Motor neuron (in vitro differentiated cells): ENCODE data around the gene JUN. TPM values are rescaled to one million over a fixed set of nuclear protein-coding genes. Genes with fewer than 3 reads are reported as not detected.
"Not testable (repeated sequence)": the region's sequence is repeated elsewhere in the genome, so short reads cannot be mapped to it uniquely, and the experiment has no call there.

Experiments used
- ATAC-seq, 8 experiments: fragments of 200-7000 bp; cut with Tn5 transposase; replicated peaks in 6 of 8; 2 replicates each; pipeline ENCODE4 v1.8.0; 2021; ENCODE audit warnings: mild to moderate bottlenecking in 8 of 8, moderate library complexity in 8 of 8
- H3K27ac ChIP-seq, 2 donors: fragments of 250-450 bp; sonication (Bioruptor Pico); 2 replicates each; pipeline ENCODE4 v1.9.0; 2021; ENCODE audit warnings: antibody characterized with exemption in 2 of 2, mild to moderate bottlenecking in 2 of 2, moderate library complexity in 1 of 2
- H3K4me1 ChIP-seq, 2 donors: fragments of 250-450 bp; sonication (Bioruptor Pico); replicated peaks in 1 of 2; 2 replicates each; pipeline ENCODE4 v1.6.1; 2021; ENCODE audit warnings: antibody characterized with exemption in 2 of 2, mild to moderate bottlenecking in 2 of 2, moderate library complexity in 1 of 2
- H3K4me3 ChIP-seq, 5 donors: fragments of 250-450 bp; sonication (Bioruptor Pico); 2 replicates each; pipeline ENCODE4 v1.9.0; 2021; ENCODE audit warnings: antibody characterized with exemption in 5 of 5, mild to moderate bottlenecking in 5 of 5, moderate library complexity in 4 of 5
- WGBS, 10 experiments: fragments of 450-650 bp; shearing (Covaris generic); methylation state at CpG; one replicate each; pipeline ENCODE4 v1.0.0; 2022; 5-methylcytosine and 5-hydroxymethylcytosine counted together
- in situ Hi-C, 9 experiments: fragments of 400-800 bp; cut with MboI; loops; one replicate each; pipeline ENCODE4 v1.15.0; 2021; ENCODE audit warnings: low sequenced_read_pairs in 9 of 9, low pct_unique_long_range_greater_than_20kb in 2 of 9; ENCODE audit not compliant: unreplicated experiment in 9 of 9
- total RNA-seq, 8 experiments: library from RNA; unstranded; fragments of 300-600 nt; gene quantifications; 2 replicates each; pipeline versions ENCODE4 v1.2.3 to v1.2.4, GENCODE V29; 2022

Gene JUN
- total RNA-seq, 8 experiments from 2014 or later: 17.0 to 165 (median 66.9) TPM

DNA sequence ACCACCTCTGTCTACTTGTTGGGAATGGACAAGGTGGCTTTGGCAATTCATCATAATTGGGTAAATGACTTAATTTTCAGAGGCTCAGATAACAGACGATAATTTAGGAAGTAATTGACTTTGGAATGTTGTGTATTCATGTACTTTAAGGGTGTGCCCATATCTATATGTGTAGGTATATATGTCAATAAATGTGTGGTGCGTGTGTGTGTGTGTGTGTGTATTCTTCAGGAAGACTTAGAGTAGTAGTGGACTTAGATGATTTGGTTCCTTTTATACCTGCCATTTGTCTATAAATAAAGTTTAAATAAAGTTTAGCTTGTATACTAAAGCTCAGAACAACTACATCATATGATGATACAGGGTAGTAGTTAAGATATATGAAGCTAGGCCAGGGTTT, 20.0 kb upstream of the JUN start:
- H3K27ac ChIP-seq: no peak overlapping the region
- peaks cover 3 to 4% of the 10 kb centered on the region in 2 donors for H3K4me1 ChIP-seq
- in situ Hi-C loops: no loop called here
- H3K4me3 ChIP-seq: no peak overlapping the region
- no peak for ATAC-seq
- 81 to 100% (median 89%) methylated on average over 1 to 2 of the region's 2 CpGs; no CpG with 5 or more reads in 3 of the 10 experiments for WGBS, 10 experiments

DNA sequence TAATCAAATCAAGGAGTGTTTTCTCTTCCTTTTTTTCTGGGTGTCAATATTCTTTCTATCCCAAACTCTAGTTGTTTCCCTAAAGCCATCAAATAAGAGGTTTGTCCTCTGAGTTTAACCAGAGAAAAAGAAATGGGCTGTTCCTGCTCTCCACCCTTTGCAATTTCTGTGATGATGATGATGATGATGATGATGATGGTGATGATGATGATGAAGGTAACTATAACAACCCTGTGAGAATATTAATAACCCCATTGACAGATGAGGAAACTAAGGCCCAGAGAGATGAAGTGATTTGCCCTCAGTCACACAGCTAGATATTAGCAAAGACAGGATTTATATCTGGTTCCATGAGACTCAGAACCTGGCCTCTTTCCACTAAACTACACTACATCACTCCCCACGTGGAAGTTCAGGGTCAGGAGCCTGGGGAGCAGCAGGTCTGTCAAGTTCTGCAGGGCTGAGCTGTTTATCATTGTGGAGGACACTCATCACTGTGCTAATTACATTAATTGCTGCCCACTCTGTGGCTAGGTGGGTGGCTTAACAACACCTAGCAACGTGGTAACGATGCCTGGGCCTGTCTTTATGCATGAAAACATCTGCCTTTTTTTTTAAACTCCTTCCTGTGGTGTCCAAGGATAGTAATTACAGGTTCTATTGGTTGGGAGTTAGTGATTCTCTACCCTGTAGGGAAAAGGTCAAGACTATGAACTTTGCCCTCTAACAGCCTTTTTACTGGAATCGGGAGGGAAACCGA, 19.0 kb upstream of the JUN start:
- Histone ChIP-seq H3K4me1 (peaks cover 4 to 7% of the 10 kb centered on the region in 2 donors), H3K27ac (no peak overlapping the region), H3K4me3 (no peak overlapping the region)
- no peak for ATAC-seq
- in situ Hi-C loops: no loop called here
- WGBS, 10 experiments: 45 to 90% (median 62%) methylated on average over 2 to 5 of the region's 5 CpGs; no CpG with 5 or more reads in 3 of the 10 experiments

DNA sequence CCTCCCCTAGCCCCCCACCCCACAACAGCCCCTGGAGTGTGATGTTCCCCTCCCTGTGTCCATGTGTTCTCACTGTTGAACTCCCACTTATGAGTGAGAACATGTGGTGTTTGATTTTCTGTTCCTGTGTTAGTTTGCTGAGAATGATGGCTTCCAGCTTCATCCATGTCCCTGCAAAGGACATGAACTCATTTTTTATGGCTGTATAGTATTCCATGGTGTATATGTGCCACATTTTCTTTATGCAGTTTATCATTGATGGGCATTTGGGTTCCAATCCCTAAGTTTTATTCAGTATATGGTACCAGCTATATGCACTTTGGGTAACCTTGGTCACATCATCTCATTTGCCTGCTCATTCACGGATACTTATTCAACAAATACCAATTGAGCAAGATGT, 17.4 kb upstream of the JUN start:
- H3K27ac ChIP-seq, H3K4me1 ChIP-seq, H3K4me3 ChIP-seq, in situ Hi-C loops, ATAC-seq: not testable (repeated sequence)
- WGBS, 10 experiments: 100% methylated on average over 1 of the region's 1 CpG; no CpG with 5 or more reads in 6 of the 10 experiments

DNA sequence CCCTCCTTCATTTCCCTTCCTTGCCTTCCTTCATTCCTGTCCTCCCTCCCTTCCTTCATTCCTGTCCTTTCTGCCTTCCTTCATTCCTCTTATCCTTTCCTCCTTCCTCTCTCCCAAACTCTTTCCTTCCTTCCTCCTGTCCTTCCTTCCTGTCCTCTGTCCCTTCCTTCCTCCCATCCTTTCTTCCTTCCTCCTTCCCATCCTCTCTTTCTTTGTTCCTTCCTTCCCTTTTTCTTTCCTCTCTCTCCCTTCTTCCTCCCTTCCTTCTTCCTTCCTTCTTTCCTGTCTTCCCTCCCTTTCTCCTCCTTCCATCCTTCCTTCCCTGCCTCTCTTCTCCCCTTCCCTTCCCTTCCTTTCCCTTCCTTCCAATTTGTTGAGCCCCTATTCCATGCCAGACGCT, 15.8 kb upstream of the JUN start:
- 29 to 88% (median 49%) methylated on average over 1 of the region's 1 CpG; no CpG with 5 or more reads in 1 of the 10 experiments for WGBS, 10 experiments
- Histone ChIP-seq H3K4me3 (no peak overlapping the region), H3K4me1 (peaks cover 4 to 7% of the 10 kb centered on the region in 2 donors), H3K27ac (no peak overlapping the region)
- no peak for ATAC-seq
- in situ Hi-C loops: loop anchor here in 3 of 9 experiments (25.0 kb wide), 3 partner anchors 238 to 888 kb away; partner anchors contain the start of gene FGGY (in 1 of the 3)

DNA sequence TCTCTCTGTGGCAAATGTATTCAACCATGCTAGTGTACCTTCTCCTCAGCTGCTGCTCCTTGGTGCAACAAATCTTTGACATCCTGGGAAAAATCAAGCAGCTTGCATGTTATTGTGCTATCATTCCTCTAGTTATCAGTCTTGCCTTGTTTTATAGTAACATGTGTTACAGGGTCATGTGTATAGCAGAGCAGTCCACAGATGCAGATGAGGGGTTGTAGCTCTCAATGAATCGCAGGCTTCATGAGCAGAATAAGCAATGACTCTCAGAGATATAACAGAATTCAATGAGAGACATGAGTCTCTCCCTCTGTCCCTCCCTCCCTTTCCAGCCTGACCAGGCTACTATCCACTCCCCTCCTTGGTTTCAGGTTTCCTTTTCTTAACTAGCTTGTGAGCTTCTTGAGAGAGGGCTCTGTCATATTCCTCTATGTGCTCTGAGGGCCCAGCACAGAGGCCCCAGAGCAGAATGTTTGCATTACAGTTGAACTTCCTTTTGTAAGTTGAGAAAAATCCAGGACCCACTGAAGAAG, 15.1 kb upstream of the JUN start:
- 17 to 100% (median 69%) methylated on average over 1 of the region's 1 CpG; no CpG with 5 or more reads in 3 of the 10 experiments for WGBS, 10 experiments
- Histone ChIP-seq H3K4me1 (peaks cover 4 to 7% of the 10 kb centered on the region in 2 donors), H3K4me3 (no peak overlapping the region), H3K27ac (no peak overlapping the region)
- peak; percentile 19 to 84 (median 70) for ATAC-seq
- in situ Hi-C loops: loop anchor here in 3 of 9 experiments (25.0 kb wide), 3 partner anchors 238 to 888 kb away; partner anchors contain the start of gene FGGY (in 1 of the 3)

DNA sequence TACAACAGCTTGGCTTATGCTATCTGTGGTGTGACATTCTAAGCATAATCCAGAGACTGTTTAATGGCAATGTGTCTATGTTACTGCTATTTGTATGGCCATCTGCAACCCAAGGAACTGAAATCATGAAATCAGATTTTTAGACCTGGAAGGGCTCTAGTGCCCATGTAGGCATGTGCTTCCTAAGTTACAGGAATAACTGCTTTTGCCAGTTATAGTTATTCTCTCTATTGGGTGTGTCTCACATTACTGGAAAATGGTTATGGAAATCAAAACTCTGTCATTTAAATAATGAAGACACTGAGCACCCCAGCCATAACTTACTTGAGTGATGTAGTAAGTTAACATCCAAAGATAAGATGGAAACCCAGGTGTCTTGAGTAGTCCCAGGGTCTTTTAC, 12.6 kb upstream of the JUN start:
- Histone ChIP-seq H3K4me1 (peaks cover 4 to 7% of the 10 kb centered on the region in 2 donors), H3K27ac (no peak overlapping the region), H3K4me3 (no peak overlapping the region)
- peak in 3 of 8 experiments; percentile 55 to 91 (median 84) for ATAC-seq
- in situ Hi-C loops: loop anchor here in 3 of 9 experiments (25.0 kb wide), 3 partner anchors 241 to 891 kb away; partner anchors contain the start of gene FGGY (in 1 of the 3)

DNA sequence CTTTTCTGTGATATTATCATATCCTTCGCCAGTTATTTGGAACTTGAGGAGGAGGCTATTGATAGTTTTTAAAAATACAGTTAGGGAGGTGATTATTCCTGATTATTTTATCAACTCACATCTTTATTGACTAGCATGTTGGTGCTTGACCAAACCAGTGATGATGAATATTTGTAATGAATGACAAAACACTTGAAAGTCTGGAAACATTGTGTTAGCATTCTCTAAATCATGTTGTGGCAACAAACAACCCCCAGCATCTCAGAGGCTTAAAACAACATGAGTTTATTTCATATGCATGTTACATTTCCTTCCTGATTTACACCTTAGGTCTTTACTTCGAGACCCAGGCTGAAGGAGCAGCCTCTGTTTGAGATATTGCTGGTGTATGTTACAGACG, 10.7 kb upstream of the JUN start:
- WGBS, 10 experiments: 50 to 100% (median 86%) methylated on average over 1 to 3 of the region's 3 CpGs; no CpG with 5 or more reads in 2 of the 10 experiments
- Histone ChIP-seq H3K4me3 (no peak overlapping the region), H3K4me1 (peaks cover 4 to 7% of the 10 kb centered on the region in 2 donors), H3K27ac (no peak overlapping the region)
- no peak for ATAC-seq
- in situ Hi-C loops: loop anchor here in 3 of 9 experiments (25.0 kb wide), 3 partner anchors 243 to 893 kb away; partner anchors contain the start of gene FGGY (in 1 of the 3)

DNA sequence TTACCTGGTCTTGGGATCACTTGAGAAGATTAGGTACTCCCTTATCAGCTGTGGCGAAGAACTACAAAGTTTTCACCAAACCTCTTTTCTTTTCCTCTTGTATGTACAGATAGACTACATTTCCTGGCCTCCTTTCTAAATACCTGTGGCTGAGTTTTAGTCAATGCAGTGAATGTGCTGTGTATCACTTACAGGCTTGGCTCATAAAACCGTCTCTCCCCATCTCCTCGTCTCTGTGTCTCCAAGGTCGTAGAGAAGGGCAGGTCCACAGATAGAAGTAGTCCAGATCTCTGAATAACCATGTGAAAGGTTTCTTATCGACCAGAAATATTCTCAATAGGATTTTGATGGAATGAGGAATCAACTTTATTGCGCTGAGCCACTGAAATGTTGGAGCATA, 9.0 kb upstream of the JUN start:
- in situ Hi-C loops: loop anchor here in 3 of 9 experiments (25.0 kb wide), 3 partner anchors 244 to 894 kb away; partner anchors contain the start of gene FGGY (in 1 of the 3)
- no peak overlapping the region for H3K27ac ChIP-seq
- 0 to 93% (median 76%) methylated on average over 1 to 6 of the region's 6 CpGs for WGBS, 10 experiments
- no peaks in the 10 kb centered on the region for H3K4me1 ChIP-seq
- no peak for ATAC-seq
- H3K4me3 ChIP-seq: no peak overlapping the region

DNA sequence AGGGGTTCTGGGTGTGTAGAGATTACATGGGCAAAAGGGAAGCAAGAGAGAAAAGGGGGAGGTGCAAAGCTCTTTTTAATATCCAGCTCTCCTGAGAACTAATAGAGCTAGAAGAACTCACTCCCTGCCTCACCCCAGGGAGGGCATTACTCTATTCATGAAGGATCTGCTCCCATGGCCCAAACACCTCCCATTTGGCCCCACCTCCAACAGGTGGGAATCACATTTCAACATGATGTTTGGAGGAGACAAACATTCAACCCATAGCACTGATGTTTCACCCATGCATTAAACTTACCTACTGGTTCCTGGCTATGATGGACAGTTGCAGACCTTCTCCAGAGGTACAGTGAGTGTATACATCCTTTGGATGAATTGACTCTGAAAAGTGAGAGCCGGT, 7.3 kb upstream of the JUN start:
- Histone ChIP-seq H3K4me3 (no peak overlapping the region), H3K4me1 (no peaks in the 10 kb centered on the region), H3K27ac (no peak overlapping the region)
- in situ Hi-C loops: loop anchor here in 3 of 9 experiments (25.0 kb wide), 3 partner anchors 246 to 896 kb away; partner anchors contain the start of gene FGGY (in 1 of the 3)
- WGBS, 10 experiments: 67 to 100% (median 88%) methylated on average over 1 of the region's 1 CpG; no CpG with 5 or more reads in 3 of the 10 experiments
- peak in 1 of 8 experiments; percentile 15 for ATAC-seq

DNA sequence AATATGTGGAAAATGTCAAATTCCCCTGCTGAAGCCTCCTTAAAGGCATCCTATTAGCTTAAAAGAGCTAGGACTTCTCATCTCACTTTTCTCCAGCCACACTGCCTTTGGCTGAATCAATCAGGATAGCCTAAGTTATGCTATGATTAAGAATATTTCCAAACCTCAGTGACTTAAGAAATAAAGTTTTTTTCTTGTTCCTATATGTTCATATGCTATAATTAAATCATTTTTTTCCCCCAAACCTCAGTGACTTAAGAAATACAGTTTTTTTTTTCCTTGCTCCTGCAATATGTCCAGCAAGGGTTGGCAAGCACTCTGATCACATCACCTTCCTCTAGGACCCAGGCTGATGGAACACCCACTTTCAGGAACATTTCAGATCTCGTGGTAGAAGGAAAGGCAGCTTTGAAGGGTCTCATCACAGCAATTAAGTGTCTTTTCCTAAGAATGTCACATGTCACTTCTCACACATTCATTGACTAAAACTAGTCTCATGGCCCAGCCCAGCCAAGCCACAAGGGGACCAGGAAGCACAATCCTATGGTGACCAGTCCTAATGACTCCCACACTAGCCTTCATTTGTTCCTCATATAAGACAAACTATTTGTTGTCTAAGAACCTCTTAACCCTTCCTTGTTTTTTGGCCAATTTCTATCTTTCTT, 6.3 kb upstream of the JUN start:
- Histone ChIP-seq H3K27ac (no peak overlapping the region), H3K4me3 (no peak overlapping the region), H3K4me1 (peaks cover 0 to 5% of the 10 kb centered on the region in 2 donors)
- in situ Hi-C loops: loop anchor here in 3 of 9 experiments (25.0 kb wide), 3 partner anchors 247 to 897 kb away; partner anchors contain the start of gene FGGY (in 1 of the 3)
- 47 to 100% (median 56%) methylated on average over 1 of the region's 1 CpG; no CpG with 5 or more reads in 5 of the 10 experiments for WGBS, 10 experiments
- ATAC-seq: no peak

DNA sequence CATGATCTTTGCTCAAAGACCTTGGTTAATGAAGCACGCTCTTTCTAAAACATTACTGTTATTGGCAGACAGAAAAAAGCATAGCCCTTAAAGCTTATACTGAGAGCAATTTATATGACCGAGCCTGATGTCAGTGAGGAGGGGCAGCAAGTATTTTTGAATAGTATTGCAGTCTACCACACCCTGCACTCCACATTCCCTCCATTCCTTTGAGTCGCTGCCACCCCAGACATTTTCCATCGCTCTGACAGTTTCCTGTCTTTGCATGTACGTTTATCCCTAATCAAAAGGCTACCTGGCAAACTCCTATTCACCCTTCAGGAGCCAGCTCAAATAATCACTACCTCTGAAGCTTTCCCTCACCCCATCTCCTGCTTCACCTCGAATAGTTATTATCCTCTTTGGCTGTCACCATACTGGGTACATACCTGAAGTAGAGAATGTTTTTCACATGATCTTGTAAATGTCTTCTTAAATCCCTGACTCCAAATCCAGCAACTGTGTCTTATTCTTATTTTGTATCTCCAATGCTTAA, 5.5 kb upstream of the JUN start:
- 25 to 88% (median 71%) methylated on average over 1 to 6 of the region's 6 CpGs for WGBS, 10 experiments
- Histone ChIP-seq H3K27ac (no peak overlapping the region), H3K4me1 (peaks cover 0 to 5% of the 10 kb centered on the region in 2 donors), H3K4me3 (no peak overlapping the region)
- ATAC-seq: peak in 2 of 8 experiments; percentile 3 to 8
- in situ Hi-C loops: loop anchor here in 3 of 9 experiments (25.0 kb wide), 3 partner anchors 248 to 898 kb away; partner anchors contain the start of gene FGGY (in 1 of the 3)

DNA sequence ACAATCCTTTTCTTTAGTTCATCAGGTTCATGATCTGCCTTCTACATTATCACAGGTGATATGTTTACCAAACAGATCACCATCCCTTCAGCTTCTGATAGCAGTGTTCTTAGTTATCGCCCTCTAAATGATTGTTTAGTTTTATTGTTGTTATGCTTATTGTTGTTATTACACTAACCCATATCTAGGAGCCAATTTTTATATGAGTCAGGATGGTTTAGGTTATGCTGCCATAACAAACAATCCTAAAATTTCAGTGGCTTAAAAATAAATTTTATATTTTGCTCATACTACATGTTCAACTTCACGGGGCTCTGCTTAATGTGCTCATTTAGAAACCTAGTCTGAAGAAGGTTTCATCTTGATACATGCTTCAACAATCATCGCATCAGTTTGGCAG, 4.4 kb upstream of the JUN start:
- no peak for ATAC-seq
- no peak overlapping the region for H3K27ac ChIP-seq
- H3K4me1 ChIP-seq: peaks cover 0 to 5% of the 10 kb centered on the region in 2 donors

More for the DNA sequence above, 4.4 kb upstream of the JUN start:
- 74 to 100% (median 88%) methylated on average over 1 to 3 of the region's 3 CpGs for WGBS, 10 experiments
- in situ Hi-C loops: loop anchor here in 3 of 9 experiments (25.0 kb wide), 3 partner anchors 249 to 899 kb away; partner anchors contain the start of gene FGGY (in 1 of the 3)
- H3K4me3 ChIP-seq: no peak overlapping the region
